Gastrocnemius medialis (tissue), 4 donors: ENCODE results near the gene VPS37D.

ENCODE experiments used
- POLR2A ChIP-seq, 2 donors: fragments of 450-650 bp; IDR thresholded peaks; one replicate each; pipeline ENCODE4 v1.6.1; 2017; ENCODE audit warnings: antibody characterized with exemption in 2 of 2, mild to moderate bottlenecking in 2 of 2, moderate library complexity in 2 of 2
- TF ChIP-seq, protein P1 (sequence below), 5 experiments: fragments of 450-650 bp in 3 of 5; fragments of 200-600 bp in 2 of 5; sonication (generic) in 2 of 5; IDR thresholded peaks in 4 of 5; conservative IDR thresholded peaks in 1 of 5; 1 replicate in 4 of 5; 2 replicates in 1 of 5; pipeline ENCODE4 v1.5.1; 2016 to 2019; ENCODE audit warnings: antibody characterized with exemption in 5 of 5, mild to moderate bottlenecking in 3 of 5, moderate library complexity in 3 of 5

DNA sequence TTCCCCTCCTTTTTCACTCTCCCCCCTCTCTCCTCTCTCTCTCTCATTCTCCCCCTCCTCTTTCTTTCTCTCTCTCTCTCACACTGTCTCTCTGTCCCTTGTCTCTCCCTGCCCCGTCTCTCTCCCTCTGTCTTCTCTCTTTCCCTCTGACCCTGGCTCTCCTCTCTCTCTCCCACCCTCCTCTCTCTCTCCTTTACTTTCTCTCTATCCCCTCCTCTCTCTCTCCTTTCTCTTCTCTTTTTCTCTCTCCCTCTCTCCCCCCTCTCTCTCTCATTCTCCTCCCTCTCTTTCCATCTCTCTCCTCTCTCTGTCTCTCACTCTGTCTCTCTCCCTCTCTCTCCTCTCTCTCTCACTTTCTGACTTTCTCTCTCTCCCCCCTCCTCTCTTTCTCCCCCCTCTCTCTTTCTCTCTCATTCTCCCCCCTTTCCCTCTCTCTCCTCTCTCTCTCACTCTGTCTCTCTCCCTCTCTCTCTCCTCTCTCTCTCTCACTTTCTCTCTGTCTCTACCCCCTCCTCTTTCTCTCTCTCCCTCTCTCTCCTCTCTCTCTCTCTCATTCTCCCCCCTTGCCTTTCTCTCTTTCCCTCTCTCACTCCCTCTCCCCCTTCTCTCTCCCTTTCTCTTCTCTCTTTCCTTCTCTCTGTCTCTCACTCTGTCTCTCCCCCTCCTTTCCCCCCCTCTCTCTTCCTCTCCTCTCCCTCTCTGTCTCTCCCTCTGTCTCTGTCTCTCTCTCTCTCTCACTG is 18.9 kb upstream of the VPS37D start:
- TF ChIP-seq, protein P1, sequence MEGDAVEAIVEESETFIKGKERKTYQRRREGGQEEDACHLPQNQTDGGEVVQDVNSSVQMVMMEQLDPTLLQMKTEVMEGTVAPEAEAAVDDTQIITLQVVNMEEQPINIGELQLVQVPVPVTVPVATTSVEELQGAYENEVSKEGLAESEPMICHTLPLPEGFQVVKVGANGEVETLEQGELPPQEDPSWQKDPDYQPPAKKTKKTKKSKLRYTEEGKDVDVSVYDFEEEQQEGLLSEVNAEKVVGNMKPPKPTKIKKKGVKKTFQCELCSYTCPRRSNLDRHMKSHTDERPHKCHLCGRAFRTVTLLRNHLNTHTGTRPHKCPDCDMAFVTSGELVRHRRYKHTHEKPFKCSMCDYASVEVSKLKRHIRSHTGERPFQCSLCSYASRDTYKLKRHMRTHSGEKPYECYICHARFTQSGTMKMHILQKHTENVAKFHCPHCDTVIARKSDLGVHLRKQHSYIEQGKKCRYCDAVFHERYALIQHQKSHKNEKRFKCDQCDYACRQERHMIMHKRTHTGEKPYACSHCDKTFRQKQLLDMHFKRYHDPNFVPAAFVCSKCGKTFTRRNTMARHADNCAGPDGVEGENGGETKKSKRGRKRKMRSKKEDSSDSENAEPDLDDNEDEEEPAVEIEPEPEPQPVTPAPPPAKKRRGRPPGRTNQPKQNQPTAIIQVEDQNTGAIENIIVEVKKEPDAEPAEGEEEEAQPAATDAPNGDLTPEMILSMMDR (IDR thresholded peaks at IDR 0.05 in 4 of 5, conservative IDR thresholded peaks at IDR 0.05 in 1 of 5): no peak
- no peak for TF ChIP-seq POLR2A (IDR thresholded peaks at IDR 0.05)
